ENCODE data around the gene AHCTF1. TPM values are rescaled to one million over a fixed set of nuclear protein-coding genes. Genes with fewer than 3 reads are reported as not detected.

AHCTF1 gene
- total RNA-seq, 1 experiment from 2014 or later: 61.3 TPM

DNA sequence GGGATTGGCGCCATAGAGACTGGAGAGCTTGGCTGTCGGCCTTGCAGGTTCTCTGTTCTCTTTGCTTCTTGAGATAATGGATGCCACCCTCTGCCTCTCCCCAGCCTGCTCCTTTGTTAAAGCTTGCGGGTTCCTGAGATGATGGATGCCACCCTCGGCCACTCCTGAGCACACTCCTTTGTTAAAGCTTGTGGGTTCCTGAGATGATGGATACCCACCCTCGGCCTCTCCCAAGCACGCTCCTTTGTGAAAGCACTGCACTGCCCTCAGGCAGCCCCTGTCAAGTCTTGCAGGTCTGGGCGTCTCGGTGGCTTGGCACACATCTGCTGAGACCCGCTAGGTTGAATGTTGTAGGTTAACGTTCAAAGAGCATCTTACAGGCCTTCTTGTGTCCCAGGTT is 131.0 kb downstream of the AHCTF1 start:
- no peaks in the 10 kb centered on the region for H3K9me3 Mint-ChIP-seq (ENCODE audit: low read depth, unreplicated experiment)
- H3K27me3 Mint-ChIP-seq (ENCODE audit: unreplicated experiment): peaks cover 32% of the 10 kb centered on the region
- H3K4me1 Mint-ChIP-seq (ENCODE audit: low read depth, unreplicated experiment): no peaks in the 10 kb centered on the region
- H3K27ac Mint-ChIP-seq (ENCODE audit: unreplicated experiment): no peak overlapping the region
- intact Hi-C loops (cut with micrococcal nuclease; ENCODE audit: unreplicated experiment): no loop called here
- BruUV-seq (replicated peaks): no TSS peak
- TF ChIP-seq, protein P1, sequence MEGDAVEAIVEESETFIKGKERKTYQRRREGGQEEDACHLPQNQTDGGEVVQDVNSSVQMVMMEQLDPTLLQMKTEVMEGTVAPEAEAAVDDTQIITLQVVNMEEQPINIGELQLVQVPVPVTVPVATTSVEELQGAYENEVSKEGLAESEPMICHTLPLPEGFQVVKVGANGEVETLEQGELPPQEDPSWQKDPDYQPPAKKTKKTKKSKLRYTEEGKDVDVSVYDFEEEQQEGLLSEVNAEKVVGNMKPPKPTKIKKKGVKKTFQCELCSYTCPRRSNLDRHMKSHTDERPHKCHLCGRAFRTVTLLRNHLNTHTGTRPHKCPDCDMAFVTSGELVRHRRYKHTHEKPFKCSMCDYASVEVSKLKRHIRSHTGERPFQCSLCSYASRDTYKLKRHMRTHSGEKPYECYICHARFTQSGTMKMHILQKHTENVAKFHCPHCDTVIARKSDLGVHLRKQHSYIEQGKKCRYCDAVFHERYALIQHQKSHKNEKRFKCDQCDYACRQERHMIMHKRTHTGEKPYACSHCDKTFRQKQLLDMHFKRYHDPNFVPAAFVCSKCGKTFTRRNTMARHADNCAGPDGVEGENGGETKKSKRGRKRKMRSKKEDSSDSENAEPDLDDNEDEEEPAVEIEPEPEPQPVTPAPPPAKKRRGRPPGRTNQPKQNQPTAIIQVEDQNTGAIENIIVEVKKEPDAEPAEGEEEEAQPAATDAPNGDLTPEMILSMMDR (IDR thresholded peaks at IDR 0.05; ENCODE audit: unreplicated experiment): no peak
- CTCF ChIA-PET: no interaction called here
- DNase-seq: no peak
- H3K36me3 Mint-ChIP-seq (ENCODE audit: insufficient read depth, unreplicated experiment): no peaks in the 10 kb centered on the region
- H3K4me3 Mint-ChIP-seq (ENCODE audit: low read depth, unreplicated experiment): no peak overlapping the region

DNA sequence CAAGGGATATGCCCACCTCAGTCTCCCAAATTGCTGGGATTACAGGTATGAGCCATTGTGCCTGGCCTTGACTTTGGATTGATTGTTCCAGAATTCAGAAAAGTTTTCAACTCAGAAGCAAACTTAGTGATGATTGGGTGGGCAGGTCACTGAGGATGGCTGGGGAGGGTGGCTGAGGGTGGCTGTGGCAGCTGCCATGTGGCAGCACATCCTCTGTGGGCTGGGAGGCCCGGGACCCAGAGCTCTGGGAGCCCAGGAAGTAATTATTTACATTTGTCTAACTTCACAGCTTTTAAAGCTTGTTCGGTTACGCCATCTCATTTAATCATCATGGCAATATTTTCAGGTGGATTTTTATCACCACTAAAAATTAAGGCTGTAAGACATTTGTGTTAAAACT is 131.4 kb downstream of the AHCTF1 start:
- no TSS peak for BruUV-seq (replicated peaks)
- H3K4me3 Mint-ChIP-seq (ENCODE audit: low read depth, unreplicated experiment): no peak overlapping the region
- intact Hi-C loops (cut with micrococcal nuclease; ENCODE audit: unreplicated experiment): no loop called here
- CTCF ChIA-PET: no interaction called here
- no peaks in the 10 kb centered on the region for H3K4me1 Mint-ChIP-seq (ENCODE audit: low read depth, unreplicated experiment)
- DNase-seq: no peak
- H3K27ac Mint-ChIP-seq (ENCODE audit: unreplicated experiment): no peak overlapping the region
- no peaks in the 10 kb centered on the region for H3K9me3 Mint-ChIP-seq (ENCODE audit: low read depth, unreplicated experiment)
- TF ChIP-seq, protein P1 (IDR thresholded peaks at IDR 0.05; ENCODE audit: unreplicated experiment): no peak
- H3K27me3 Mint-ChIP-seq (ENCODE audit: unreplicated experiment): peaks cover 36% of the 10 kb centered on the region
- H3K36me3 Mint-ChIP-seq (ENCODE audit: insufficient read depth, unreplicated experiment): no peaks in the 10 kb centered on the region

DNA sequence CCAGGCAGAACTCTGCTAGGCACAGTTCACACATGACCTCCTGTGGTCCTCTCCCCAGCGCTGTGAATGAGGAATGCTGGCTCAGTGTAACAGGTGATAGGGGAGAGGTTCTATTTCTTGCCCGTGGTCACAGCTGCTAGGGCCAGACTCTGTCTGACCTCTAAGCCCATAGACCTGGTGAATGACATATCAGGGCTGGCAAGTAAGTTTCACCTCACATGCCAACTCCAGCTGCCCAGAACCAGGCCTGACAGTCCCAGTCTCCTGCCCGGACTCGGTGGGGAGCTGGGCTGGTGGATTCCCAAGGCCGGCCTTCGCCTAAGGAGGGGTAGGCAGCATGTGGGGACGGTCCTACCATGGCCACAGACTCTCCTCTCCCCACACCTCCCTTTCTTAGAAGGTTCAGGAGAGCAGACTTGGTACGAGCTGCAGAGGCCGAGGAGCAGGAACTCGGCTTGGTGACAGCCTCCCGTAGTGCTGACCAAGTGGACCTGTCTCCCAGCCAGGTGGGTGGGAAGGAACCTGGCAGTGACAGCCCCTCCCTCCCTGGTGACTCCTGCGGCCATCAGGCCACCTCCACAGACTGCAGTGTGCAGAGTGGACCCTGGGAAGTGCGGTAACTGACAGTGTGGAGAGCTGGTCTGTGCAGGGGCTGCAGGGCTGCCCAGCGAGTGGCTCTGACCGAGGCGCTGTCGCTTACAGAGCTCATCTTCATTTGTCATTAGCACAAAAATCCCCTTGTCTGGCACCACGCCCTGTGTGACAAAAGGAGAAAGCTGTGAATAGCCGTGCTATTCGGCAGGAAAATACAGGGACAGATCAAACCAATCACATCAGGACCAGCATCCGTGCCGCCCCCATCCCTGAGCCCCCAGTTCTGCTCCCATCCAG is 132.9 kb downstream of the AHCTF1 start:
- Mint-ChIP-seq H3K36me3 (ENCODE audit: insufficient read depth, unreplicated experiment) (no peaks in the 10 kb centered on the region), H3K4me3 (ENCODE audit: low read depth, unreplicated experiment) (no peak overlapping the region), H3K27ac (ENCODE audit: unreplicated experiment) (no peak overlapping the region), H3K27me3 (ENCODE audit: unreplicated experiment) (peaks cover 37% of the 10 kb centered on the region), H3K4me1 (ENCODE audit: low read depth, unreplicated experiment) (no peaks in the 10 kb centered on the region), H3K9me3 (ENCODE audit: low read depth, unreplicated experiment) (no peaks in the 10 kb centered on the region)
- intact Hi-C loops (cut with micrococcal nuclease; ENCODE audit: unreplicated experiment): no loop called here
- TF ChIP-seq, protein P1 (IDR thresholded peaks at IDR 0.05; ENCODE audit: unreplicated experiment): no peak
- no peak for DNase-seq
- no TSS peak for BruUV-seq (replicated peaks)
- CTCF ChIA-PET: interaction anchor here (0.6 to 0.7 kb wide), 2 partner anchors 102 to 423 kb away, joined by 3 to 4 read pairs; no protein-coding TSS in a partner anchor

DNA sequence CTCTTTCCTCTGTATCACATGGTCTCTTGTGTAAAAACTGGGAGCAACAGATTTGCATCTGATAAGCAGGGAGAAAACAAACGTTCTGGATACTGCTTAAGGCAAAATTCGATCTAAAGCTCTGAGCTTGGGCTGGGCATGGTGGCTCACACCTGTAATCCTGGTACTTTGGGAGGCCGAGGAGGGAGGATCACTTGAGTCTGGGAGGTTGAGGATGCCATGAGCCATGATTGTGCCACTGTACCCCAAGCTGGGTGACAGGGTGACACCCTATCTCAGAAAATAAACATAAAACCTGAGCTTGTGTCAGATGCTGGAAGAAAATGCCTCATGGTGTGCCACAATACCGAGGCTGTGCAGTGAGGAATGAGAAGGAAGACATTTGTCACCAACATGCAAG is 133.6 kb downstream of the AHCTF1 start:
- no TSS peak for BruUV-seq (replicated peaks)
- Mint-ChIP-seq H3K4me3 (ENCODE audit: low read depth, unreplicated experiment) (no peak overlapping the region), H3K27ac (ENCODE audit: unreplicated experiment) (no peak overlapping the region), H3K27me3 (ENCODE audit: unreplicated experiment) (peaks cover 45% of the 10 kb centered on the region), H3K9me3 (ENCODE audit: low read depth, unreplicated experiment) (no peaks in the 10 kb centered on the region), H3K4me1 (ENCODE audit: low read depth, unreplicated experiment) (no peaks in the 10 kb centered on the region), H3K36me3 (ENCODE audit: insufficient read depth, unreplicated experiment) (no peaks in the 10 kb centered on the region)
- TF ChIP-seq, protein P1 (IDR thresholded peaks at IDR 0.05; ENCODE audit: unreplicated experiment): no peak
- intact Hi-C loops (cut with micrococcal nuclease; ENCODE audit: unreplicated experiment): no loop called here
- no peak for DNase-seq
- CTCF ChIA-PET: no interaction called here
